ENCODE measurements around the gene PCSK4. TPM values are rescaled to one million over a fixed set of nuclear protein-coding genes. Genes with fewer than 3 reads are reported as not detected.

PCSK4 gene
- total RNA-seq, 1 experiment from 2014 or later, result 9.1 TPM

- Histone ChIP-seq H4K20me1 (ENCODE audit: control insufficient read depth, insufficient read depth, insufficient read length) (no peaks in the 10 kb centered on the region), H3K18ac (ENCODE audit: insufficient read length, low read depth, low read length) (no peak overlapping the region), H2AK5ac (ENCODE audit: insufficient read length, low read length) (no peak overlapping the region), H3K4me2 (ENCODE audit: insufficient read depth, insufficient read length, low read length) (no peak overlapping the region), H4K91ac (ENCODE audit: insufficient read length, low read depth, low read length) (no peak overlapping the region), H2BK20ac (ENCODE audit: low read depth, low read length, poor library complexity, severe bottlenecking) (no peak overlapping the region), H2BK5ac (ENCODE audit: insufficient read length, low read length) (no peak overlapping the region), H3K9ac (ENCODE audit: extremely low read depth, insufficient read length, low read length) (no peak overlapping the region), H2BK15ac (ENCODE audit: low read depth, low read length) (no peak overlapping the region), H4K5ac (ENCODE audit: insufficient read length, low read depth, low read length) (no peak overlapping the region), H3K23ac (ENCODE audit: insufficient read length, low read depth, low read length) (no peak overlapping the region), H3K27me3 (ENCODE audit: insufficient read depth, low read length) (peaks cover 10% of the 10 kb centered on the region; the same call in 1 of the 2 replicates), H4K8ac (replicated peaks; ENCODE audit: insufficient read length, low read depth, low read length) (no peak overlapping the region), H3K9me3 (ENCODE audit: control insufficient read depth, low read depth, low read length) (no peaks in the 10 kb centered on the region), H3K79me2 (ENCODE audit: insufficient read depth, low read length) (no peaks in the 10 kb centered on the region), H3T11ph (ENCODE audit: low read length) (no peak overlapping the region), H2BK12ac (ENCODE audit: insufficient read length, low read depth, low read length) (no peak overlapping the region), H2AFZ (ENCODE audit: low read length) (no peak overlapping the region), H2BK120ac (ENCODE audit: low read depth, low read length, poor library complexity, severe bottlenecking) (no peak overlapping the region), H3K23me2 (ENCODE audit: insufficient read length, low read depth, low read length, poor library complexity, severe bottlenecking) (no peaks in the 10 kb centered on the region), H3K4ac (ENCODE audit: low read depth, low read length) (no peak overlapping the region), H3K4me1 (ENCODE audit: insufficient read depth, low read length) (no peaks in the 10 kb centered on the region), H3K79me1 (ENCODE audit: insufficient read depth, low read depth, low read length, poor library complexity, severe bottlenecking) (no peaks in the 10 kb centered on the region), H3K56ac (ENCODE audit: insufficient read length, low read depth, low read length) (no peak overlapping the region), H3K27ac (ENCODE audit: insufficient read length, low read depth, low read length) (no peak overlapping the region), H3K14ac (ENCODE audit: insufficient read depth, low read length) (no peak overlapping the region; the same call in 1 of the 2 replicates)
- no CpG with 5 or more reads among the region's 36 CpGs for WGBS (ENCODE audit: extremely low coverage, insufficient read length, low lambda C conversion rate)
- H3K36me3 Mint-ChIP-seq (ENCODE audit: insufficient read depth in 1 of 3, low read depth in 3 of 3), result peaks cover 0 to 13% (median 5%) of the 10 kb centered on the region in 3 experiments; a peak in 2 of 7 replicates
- H3K27ac Mint-ChIP-seq, result no peak overlapping the region
- DNase-seq, result no peak
- H3K27me3 Mint-ChIP-seq (ENCODE audit: low read depth), result peaks cover 68% of the 10 kb centered on the region
- H3K4me1 Mint-ChIP-seq, result peaks cover 3 to 4% of the 10 kb centered on the region in 2 experiments
- H3K9me3 Mint-ChIP-seq, result no peaks in the 10 kb centered on the region
- no peak for TF ChIP-seq CTCF (conservative IDR thresholded peaks at IDR 0.05)
- no peak overlapping the region for H3K4me3 Mint-ChIP-seq
These were observed 29.8 kb downstream of the PCSK4 start for GRCh38 chr19:1460033-1460995.
